Measurements from ENCODE around the gene LPIN2.

The LPIN2 gene

GRCh38 chr18:2978661-2979106 lies 34.3 kb downstream of the LPIN2 start:
- DNase-seq, result peak; percentile 26

- DNase-seq, result no peak
These were observed 34.7 kb downstream of the LPIN2 start for GRCh38 chr18:2978208-2978607.

- DNase-seq, result no peak
These were observed 36.5 kb downstream of the LPIN2 start for GRCh38 chr18:2976218-2977132.

GRCh38 chr18:2974731-2975130 lies 38.2 kb downstream of the LPIN2 start:
- DNase-seq, result no peak

GRCh38 chr18:2971741-2972552 lies 41.0 kb downstream of the LPIN2 start:
- peak; percentile 70 for DNase-seq

- peak; percentile 21 for DNase-seq
These were observed 41.9 kb downstream of the LPIN2 start for GRCh38 chr18:2970772-2971659.

GRCh38 chr18:2970344-2970743 lies 42.6 kb downstream of the LPIN2 start:
- DNase-seq, result no peak

- DNase-seq, result no peak
These were observed 43.2 kb downstream of the LPIN2 start for GRCh38 chr18:2969695-2970094.

- no peak for DNase-seq
These were observed 44.3 kb downstream of the LPIN2 start for GRCh38 chr18:2968606-2969005.

GRCh38 chr18:2967820-2968219 lies 45.1 kb downstream of the LPIN2 start:
- DNase-seq, result no peak

- DNase-seq, result peak; percentile 12
These were observed 45.6 kb downstream of the LPIN2 start for GRCh38 chr18:2967357-2967756.

GRCh38 chr18:2966560-2966959 lies 46.4 kb downstream of the LPIN2 start:
- DNase-seq, result no peak

- no peak for DNase-seq
These were observed 47.1 kb downstream of the LPIN2 start for GRCh38 chr18:2965797-2966196.

- DNase-seq, result no peak
These were observed 48.5 kb downstream of the LPIN2 start for GRCh38 chr18:2964361-2965010.

Data from stimulated activated naive CD4-positive, alpha-beta T cell treated with Interleukin-2 at 50 U/mL for 16 hours (primary cell).